Prostate gland (tissue), 2 donors: ENCODE measurements around the gene RTN1.

Experiments
- POLR2AphosphoS5 ChIP-seq: sonication (generic); formaldehyde crosslinking; IDR thresholded peaks from one replicate; pipeline ENCODE4 v1.6.1; 2017; ENCODE audit warnings: antibody characterized with exemption
- TF ChIP-seq, protein P1 (sequence below), 4 experiments: fragments of 200-600 bp in 2 of 4; fragments of 450-650 bp in 2 of 4; sonication (generic) in 2 of 4; IDR thresholded peaks; 1 replicate in 3 of 4; 2 replicates in 1 of 4; pipeline ENCODE4 v1.5.1; 2016 to 2019; ENCODE audit warnings: antibody characterized with exemption in 4 of 4, mild to moderate bottlenecking in 2 of 4, moderate library complexity in 2 of 4

DNA sequence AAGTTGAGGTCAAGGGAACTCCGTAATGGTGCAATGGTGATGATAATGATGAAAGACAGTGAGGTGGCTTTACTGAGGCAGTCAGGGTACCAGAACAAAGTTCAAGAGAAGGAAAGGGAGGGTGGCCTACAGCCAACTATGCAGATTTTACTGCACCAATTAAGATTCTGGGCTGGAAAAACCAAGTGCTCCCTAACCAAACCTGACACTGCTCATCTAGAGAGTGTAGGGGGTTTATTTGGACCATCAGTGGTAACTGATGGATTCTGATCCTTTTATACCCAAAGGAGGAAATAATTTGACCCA lies 49.8 kb upstream of the RTN1 start:
- TF ChIP-seq, protein P1, sequence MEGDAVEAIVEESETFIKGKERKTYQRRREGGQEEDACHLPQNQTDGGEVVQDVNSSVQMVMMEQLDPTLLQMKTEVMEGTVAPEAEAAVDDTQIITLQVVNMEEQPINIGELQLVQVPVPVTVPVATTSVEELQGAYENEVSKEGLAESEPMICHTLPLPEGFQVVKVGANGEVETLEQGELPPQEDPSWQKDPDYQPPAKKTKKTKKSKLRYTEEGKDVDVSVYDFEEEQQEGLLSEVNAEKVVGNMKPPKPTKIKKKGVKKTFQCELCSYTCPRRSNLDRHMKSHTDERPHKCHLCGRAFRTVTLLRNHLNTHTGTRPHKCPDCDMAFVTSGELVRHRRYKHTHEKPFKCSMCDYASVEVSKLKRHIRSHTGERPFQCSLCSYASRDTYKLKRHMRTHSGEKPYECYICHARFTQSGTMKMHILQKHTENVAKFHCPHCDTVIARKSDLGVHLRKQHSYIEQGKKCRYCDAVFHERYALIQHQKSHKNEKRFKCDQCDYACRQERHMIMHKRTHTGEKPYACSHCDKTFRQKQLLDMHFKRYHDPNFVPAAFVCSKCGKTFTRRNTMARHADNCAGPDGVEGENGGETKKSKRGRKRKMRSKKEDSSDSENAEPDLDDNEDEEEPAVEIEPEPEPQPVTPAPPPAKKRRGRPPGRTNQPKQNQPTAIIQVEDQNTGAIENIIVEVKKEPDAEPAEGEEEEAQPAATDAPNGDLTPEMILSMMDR (IDR thresholded peaks at IDR 0.05): no peak
- no peak for TF ChIP-seq POLR2AphosphoS5
